ENCODE measurements around the gene SLC47A2.
"Not testable (repeated sequence)": the region's sequence is repeated elsewhere in the genome, so short reads cannot be mapped to it uniquely, and the experiment has no call there.

Gene SLC47A2

DNA sequence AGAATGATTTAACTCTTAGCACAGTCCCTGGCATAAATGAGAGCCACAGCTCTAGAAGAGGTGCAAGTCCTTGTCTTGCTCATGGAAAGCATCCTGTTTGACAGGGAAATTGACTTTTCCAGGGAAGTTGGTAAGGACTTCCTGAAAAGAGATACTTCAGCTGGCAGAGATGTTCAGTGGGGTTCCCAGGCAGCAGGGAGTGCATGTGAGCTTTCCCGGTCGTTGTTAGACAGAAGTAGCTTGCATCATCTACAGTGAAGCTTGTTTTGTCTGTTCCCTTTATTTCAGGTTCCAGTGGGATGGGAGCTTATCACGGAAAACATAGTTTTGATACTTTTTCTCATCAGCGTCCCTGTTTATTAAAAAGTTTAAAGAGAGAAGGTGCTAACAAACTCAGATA lies 45.0 kb downstream of the SLC47A2 start:
- in situ Hi-C loops (cut with MboI; ENCODE audit: low sequenced_read_pairs) = no loop called here

DNA sequence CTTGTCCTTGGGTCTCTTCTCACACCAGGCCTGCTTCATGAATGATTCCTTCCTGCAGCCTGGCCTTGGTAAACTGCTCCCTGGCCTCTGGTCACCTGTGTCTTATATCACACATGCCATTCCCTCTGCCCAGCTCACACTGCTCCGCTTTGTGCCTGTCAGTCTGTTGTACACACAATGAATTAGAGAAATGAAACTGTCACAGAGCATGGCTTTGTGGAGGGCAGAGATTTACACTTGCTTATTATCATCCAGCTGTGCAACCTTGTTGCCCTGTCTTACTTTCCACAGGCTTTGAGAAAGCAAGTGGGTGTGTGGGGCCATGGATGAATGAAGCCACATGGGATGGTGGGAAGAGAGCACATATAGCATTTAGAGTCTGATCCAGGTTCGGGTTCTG lies 45.5 kb downstream of the SLC47A2 start:
- in situ Hi-C loops (cut with MboI; ENCODE audit: low sequenced_read_pairs) = no loop called here

DNA sequence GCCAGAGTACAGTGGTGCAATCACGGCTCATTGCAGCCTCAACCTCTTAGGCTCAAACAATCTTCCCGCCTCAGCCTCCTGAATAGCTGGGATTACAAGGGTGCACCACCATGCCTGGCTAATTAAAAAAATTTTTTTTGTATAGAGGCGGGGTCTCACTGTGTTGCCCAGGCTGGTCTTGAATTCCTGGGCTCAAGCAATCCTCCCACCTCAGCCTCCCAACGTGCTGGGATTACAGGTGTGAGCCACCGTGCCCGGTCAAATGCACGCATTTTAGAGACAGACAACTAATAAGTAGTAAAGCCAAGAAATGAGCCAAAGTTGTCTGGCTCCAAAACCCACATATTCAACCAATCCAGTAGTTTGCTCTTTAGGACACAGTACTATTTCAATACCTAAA lies 46.7 kb downstream of the SLC47A2 start:
- in situ Hi-C loops (cut with MboI; ENCODE audit: low sequenced_read_pairs) = not testable (repeated sequence)

DNA sequence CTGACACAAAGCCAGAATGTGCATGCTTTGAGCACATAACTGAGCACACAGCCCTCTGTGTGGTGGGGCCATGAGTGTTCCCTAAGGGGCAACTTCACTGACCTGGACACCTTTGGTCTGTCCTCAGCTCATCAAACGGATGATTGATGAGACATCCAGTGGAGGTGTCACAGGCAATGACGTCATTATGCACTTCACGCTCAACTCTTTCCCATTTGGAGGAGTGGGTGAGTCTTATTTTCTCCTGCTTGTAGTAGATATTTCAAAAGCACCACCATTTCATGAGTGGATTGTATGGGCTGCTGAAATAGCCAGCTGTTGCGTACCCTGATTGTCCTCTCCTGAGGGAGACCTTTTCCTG lies 51.6 kb downstream of the SLC47A2 start:
- in situ Hi-C loops (cut with MboI; ENCODE audit: low sequenced_read_pairs) = no loop called here

DNA sequence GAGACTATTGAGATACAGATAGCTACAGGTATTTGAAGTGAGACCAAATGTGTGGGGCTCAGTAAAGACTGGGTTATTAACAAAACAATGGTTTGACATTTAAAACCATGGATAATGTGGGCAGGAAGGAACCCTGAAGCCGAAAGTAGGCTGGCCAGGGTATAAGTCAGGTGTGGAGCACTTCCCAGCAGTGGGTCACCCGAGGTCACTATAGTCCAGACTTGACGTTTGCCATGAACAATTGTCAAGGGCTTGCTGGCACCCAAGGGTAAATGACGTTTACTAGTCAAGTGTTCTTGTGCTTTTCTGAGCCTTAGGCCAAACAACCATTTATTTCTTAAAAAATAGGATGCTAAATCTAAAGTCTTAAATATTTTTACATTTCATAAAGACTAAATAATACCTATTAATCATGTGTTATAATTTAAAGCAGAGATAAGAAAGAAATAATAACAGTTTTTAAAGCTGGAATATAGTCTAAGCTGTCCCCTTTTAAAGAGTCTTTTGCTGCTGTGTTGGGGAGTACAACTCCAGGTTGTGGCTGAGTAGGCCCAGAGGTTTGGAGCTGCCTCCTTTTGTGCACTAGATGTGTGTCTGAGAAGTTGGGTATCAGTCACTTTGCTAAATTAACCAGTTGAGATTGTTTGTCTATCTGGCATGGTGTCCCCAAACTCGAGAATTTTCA lies 52.1 kb downstream of the SLC47A2 start:
- in situ Hi-C loops (cut with MboI; ENCODE audit: low sequenced_read_pairs) = no loop called here

GRCh38 chr17:19663097-19663496 lies 53.3 kb downstream of the SLC47A2 start:
- in situ Hi-C loops (cut with MboI; ENCODE audit: low sequenced_read_pairs) = no loop called here

DNA sequence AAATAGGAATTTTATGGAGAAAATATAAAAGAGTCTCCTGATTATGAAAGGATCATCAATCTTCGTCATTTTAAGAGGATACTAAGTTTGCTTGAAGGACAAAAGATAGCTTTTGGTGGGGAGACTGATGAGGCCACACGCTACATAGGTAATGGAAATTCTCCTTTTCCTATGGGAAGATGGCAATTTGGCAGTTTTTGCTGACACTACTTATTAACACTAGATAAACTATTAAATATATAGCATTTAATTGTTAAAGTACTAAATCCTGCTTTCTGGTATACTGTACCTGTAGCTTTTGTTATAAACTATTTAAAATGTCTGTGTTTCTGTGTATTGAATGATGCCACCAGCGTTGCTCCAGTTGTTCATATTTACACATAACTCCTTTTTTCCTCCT lies 55.3 kb downstream of the SLC47A2 start:
- in situ Hi-C loops (cut with MboI; ENCODE audit: low sequenced_read_pairs) = no loop called here

GRCh38 chr17:19660219-19660870 lies 56.0 kb downstream of the SLC47A2 start:
- in situ Hi-C loops (cut with MboI; ENCODE audit: low sequenced_read_pairs) = no loop called here

DNA sequence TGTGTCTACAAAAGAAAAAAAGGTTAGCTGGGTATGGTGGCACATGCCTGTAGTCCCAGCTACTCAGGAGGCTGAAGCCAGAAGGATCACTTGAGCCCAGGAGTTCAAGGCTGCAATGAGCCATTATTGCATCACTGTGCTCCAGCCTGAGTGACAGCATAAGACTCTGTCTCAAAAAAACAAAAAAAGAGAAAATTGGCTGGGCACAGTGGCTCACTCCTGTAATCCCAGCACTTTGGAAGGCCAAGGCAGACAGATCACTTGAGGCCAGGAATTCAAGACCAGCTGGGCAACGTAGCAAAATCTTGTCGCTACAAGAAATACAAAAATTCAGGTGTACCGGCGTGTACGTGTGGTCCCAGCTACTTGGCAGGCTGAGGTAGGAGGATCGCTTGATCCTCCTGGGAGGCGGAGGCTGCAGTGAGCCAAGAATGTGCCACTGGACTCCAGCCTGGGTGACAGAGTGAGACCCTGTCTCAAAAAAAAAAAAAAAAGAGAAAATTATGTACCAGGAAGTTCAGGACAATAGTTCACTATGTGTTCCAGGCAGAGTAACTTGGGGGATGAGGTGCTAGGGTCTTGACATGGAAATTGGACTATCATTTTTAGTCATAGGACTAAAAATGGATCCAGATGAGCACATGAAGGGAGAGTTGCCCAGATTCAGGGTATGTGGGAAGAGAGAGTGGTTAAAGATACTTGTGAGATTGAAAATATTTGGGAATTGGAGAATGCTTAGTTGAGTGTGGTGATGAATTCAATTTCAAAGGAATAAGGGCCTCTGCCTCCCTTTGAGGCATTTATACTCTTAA lies 56.8 kb downstream of the SLC47A2 start:
- in situ Hi-C loops (cut with MboI; ENCODE audit: low sequenced_read_pairs) = no loop called here

DNA sequence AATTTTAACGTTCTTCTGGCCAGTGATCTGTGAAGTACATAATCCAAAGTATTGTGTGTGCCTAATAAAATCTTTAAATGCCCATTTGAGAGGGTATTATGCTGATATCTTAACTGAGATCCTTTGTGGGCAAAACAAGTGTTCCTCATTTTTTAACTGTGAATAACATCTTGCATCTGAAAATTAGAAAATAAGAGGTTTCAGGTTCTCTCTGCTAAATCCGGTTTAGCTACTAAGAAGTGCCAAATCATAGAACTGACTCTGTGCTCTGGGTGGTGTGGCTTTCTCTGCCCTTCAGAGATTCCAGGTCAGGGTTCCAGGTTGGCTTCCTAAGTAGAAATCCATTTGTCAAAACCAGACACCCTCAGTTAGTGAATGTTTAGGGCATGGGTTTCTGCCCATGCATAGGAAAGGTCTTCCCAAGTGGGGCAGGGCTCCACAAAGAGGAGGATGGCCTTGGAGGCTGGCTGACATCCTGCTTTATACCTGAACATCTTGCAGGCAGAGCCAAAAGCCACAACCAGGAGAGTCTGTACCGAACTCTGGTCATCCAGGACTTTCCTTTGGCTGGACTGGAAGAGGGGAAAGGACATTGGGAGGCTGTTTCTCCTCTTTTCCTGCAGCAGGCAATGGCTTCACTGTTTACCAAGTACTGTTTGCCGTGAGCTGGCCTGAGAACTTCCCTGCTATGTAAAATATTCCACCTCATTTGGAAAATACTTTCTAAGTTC lies 59.4 kb downstream of the SLC47A2 start:
- in situ Hi-C loops (cut with MboI; ENCODE audit: low sequenced_read_pairs) = no loop called here

DNA sequence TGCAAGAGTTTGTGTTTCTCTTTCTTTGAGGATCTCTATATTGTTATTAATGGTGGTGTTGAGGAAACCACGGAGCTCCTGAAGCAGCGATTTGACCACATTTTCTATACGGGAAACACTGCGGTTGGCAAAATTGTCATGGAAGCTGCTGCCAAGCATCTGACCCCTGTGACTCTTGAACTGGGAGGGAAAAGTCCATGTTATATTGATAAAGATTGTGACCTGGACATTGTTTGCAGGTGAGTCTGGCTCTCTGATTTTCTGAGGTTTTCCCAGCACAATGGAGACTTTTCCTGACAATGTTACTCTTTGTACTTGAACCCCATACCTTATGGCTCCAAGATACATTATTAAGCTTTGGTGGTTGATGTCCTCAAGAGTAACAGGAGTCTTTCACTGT lies 60.0 kb downstream of the SLC47A2 start:
- in situ Hi-C loops (cut with MboI; ENCODE audit: low sequenced_read_pairs) = no loop called here

GRCh38 chr17:19654896-19655295 lies 61.5 kb downstream of the SLC47A2 start:
- in situ Hi-C loops (cut with MboI; ENCODE audit: low sequenced_read_pairs) = no loop called here

DNA sequence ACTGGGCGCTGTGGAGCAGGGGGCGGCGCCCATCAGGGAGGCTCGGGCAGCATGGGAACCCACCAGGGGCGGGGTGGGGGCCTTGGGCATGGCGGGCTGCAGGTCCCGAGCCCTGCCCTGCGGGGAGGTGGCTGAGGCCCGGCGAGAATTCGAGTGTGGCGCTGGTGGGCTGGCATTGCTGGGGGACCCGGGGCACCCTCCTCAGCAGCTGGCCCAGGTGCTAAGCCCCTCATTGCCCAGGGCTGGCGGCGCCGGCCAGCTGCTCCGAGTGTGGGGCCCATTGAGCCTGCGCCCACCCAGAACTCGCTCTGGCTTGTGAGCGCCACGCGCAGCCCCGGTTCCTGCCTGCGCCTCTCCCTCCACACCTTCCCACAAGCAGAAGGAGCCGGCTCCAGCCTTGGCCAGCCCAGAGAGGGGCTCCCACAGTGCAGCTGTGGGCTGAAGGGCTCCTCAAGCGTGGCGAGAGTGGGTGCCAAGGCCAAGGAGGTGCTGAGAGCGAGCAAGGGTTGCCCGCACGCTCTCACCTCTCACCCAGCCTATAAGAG lies 62.0 kb downstream of the SLC47A2 start:
- in situ Hi-C loops (cut with MboI; ENCODE audit: low sequenced_read_pairs) = no loop called here

GRCh38 chr17:19652595-19652994 lies 63.8 kb downstream of the SLC47A2 start:
- in situ Hi-C loops (cut with MboI; ENCODE audit: low sequenced_read_pairs) = no loop called here

- in situ Hi-C loops (cut with MboI; ENCODE audit: low sequenced_read_pairs) = no loop called here
Observed at GRCh38 chr17:19651451-19652238, 64.7 kb downstream of the SLC47A2 start.

DNA sequence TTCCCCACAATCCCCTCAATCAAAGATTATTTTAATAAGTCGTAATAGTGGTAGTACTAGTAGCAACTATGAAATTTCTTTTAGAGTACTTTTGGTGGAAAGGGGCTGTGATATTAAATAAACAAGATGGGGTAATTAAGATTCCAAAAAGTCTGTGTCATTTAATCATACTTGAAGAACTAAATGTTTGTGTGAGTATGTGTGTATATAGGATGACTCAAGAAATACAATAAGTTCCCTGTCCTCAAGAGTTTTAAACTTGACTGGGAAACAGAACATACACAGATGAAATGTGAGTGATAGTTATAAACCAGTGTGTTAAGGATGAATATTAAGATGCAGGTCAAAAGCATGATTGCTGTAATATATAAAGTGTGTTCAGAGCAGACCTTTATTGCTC lies 65.6 kb downstream of the SLC47A2 start:
- in situ Hi-C loops (cut with MboI; ENCODE audit: low sequenced_read_pairs) = no loop called here

DNA sequence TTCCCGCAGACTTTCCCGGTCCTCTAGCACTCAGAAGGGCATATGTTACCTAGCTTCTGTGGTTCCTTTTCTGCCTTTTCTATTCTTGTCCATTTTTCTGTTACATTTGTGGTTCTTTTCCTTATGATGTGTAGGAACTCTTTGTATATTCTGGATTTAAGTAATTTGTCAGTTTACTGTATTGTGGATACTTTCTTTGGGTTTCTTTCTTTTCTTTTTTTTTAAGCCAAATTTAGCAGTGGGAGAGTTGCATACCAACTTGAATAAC lies 67.2 kb downstream of the SLC47A2 start:
- in situ Hi-C loops (cut with MboI; ENCODE audit: low sequenced_read_pairs) = no loop called here

DNA sequence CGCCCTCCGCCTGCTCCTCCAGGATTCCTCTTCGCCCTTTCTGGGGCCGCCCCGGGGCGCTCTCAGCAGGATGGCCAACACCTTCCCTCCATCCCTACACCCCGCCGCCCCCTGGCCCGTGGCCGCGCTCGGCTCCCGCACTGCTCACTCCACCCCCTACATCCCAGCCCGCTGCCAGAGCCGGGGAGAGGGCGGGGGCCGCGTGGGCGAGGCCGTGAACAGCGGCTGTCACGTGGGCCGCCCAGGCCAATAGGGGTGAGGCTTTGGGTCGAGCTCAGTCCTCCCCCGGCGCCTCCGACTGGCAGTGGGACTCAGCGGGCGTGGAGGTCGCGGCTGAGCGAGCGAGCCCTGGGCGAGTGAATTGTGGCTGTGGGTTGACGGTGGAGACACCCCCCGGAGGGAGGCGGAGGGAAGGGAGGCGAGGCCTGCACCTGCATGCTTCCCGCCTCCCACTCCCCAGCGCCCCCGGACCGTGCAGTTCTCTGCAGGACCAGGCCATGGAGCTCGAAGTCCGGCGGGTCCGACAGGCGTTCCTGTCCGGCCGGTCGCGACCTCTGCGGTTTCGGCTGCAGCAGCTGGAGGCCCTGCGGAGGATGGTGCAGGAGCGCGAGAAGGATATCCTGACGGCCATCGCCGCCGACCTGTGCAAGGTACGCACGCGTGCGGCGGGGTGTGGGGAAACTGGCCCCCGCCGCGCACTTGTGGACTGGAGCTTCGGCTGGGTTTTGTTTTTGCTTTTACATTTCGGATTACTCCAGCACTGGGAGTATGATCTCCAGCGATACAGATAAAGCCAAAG lies 67.7 kb downstream of the SLC47A2 start, which contains the start of gene ALDH3A2:
TSS of gene ALDH3A2 (plus strand) at position 277 of the 799 bp plus-strand sequence. CDS start at position 498, 221 bp downstream.
- in situ Hi-C loops (cut with MboI; ENCODE audit: low sequenced_read_pairs) = no loop called here

DNA sequence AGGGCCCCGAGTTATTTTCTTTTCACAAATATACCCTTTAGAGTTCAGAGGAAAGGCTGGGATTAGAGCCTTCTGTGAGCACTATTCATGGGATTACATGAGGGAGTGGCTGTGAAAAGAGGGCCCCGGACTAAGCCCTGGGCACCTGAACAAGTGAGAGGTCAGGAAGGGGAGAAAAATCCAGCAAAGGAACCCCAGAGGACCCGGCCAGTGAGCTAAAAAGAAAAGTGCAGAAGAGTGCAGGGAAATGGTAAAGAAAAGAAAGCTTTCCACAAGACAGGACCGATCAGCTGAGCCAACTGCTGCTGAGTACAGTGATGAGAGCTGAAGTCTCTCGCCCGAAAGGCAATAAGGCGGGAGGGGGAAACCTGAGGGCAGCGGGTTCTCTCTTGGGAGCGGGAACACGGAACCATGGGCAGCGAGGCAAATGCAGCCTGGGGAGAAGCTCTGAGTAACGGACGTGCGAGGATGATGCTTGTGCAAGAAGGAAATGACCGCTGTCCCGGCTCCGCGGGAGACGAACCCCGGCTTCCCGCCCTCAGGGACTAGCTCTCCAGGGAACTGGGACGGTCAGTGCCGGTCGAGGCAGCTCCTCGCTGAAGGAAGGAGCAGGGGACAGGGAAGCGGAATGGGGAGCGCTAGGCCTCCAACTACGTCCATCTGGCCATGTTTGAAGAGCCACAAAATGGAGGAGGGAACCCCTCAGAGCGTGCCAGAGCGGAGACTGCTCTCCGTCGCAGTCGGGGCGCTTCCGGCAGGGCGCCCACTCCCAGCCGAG lies 68.5 kb downstream of the SLC47A2 start:
- in situ Hi-C loops (cut with MboI; ENCODE audit: low sequenced_read_pairs) = no loop called here

All from HL-60/S4 (cell line).